Naive B cell (primary cell): ENCODE data around the gene TAF11. TPM values are rescaled to one million over a fixed set of nuclear protein-coding genes. Genes with fewer than 3 reads are reported as not detected.
A peak's percentile ranks its signal among the peaks of the same experiment; 100 is the strongest.
"Not testable (repeated sequence)": the region's sequence is repeated elsewhere in the genome, so short reads cannot be mapped to it uniquely, and the experiment has no call there.

Experiments
- ATAC-seq, 2 donors: fragments of 150-1000 bp; cut with Tn5 transposase; 2 replicates each; pipeline ENCODE4 v1.10.0; 2021; ENCODE audit warnings: low read depth in 2 of 2, mild to moderate bottlenecking in 2 of 2, moderate library complexity in 2 of 2
- DNase-seq: peaks from one replicate; pipeline ENCODE4 v3.0.0; 2022
- H3K27ac Mint-ChIP-seq, 6 donors: one replicate each; pipeline ENCODE4 v1.8.0; 2020 to 2022; ENCODE audit warnings: mild to moderate bottlenecking in 6 of 6, mixed read lengths in 6 of 6, moderate library complexity in 5 of 6, inconsistent platforms in 2 of 6
- H3K27me3 Mint-ChIP-seq, 3 donors: one replicate each; pipeline ENCODE4 v1.8.0; 2021 to 2022; ENCODE audit warnings: mixed read lengths in 3 of 3, mild to moderate bottlenecking in 1 of 3
- H3K36me3 Mint-ChIP-seq, 2 donors: one replicate each; pipeline ENCODE4 v1.8.0; 2020 to 2022; ENCODE audit warnings: mixed read lengths in 2 of 2, inconsistent platforms in 1 of 2, mild to moderate bottlenecking in 1 of 2
- H3K4me1 Mint-ChIP-seq, 3 donors: one replicate each; pipeline ENCODE4 v1.8.0; 2020 to 2022; ENCODE audit warnings: mixed read lengths in 3 of 3, inconsistent platforms in 1 of 3, mild to moderate bottlenecking in 1 of 3, moderate library complexity in 1 of 3
- H3K4me3 Mint-ChIP-seq, 8 donors: one replicate each; pipeline ENCODE4 v1.8.0; 2020 to 2022; ENCODE audit warnings: mild to moderate bottlenecking in 8 of 8, mixed read lengths in 8 of 8, moderate library complexity in 8 of 8, inconsistent platforms in 2 of 8
- H3K9me3 Mint-ChIP-seq, 7 donors: one replicate each; pipeline ENCODE4 v1.8.0; 2020 to 2022; ENCODE audit warnings: mixed read lengths in 7 of 7, mild to moderate bottlenecking in 5 of 7, inconsistent platforms in 2 of 7, moderate library complexity in 1 of 7
- polyA plus RNA-seq, 6 donors: library from polyadenylated mRNA; unstranded; fragments of 300-500 nt; fragmentation: Illumina TruSeq; gene quantifications; one replicate each; pipeline ENCODE4 v1.2.3, GENCODE V29; 2021; ENCODE audit warnings: low read depth in 6 of 6

TAF11 gene
- polyA plus RNA-seq, 6 donors from 2014 or later, result 10.8 to 32.1 (median 20.4) TPM

DNA sequence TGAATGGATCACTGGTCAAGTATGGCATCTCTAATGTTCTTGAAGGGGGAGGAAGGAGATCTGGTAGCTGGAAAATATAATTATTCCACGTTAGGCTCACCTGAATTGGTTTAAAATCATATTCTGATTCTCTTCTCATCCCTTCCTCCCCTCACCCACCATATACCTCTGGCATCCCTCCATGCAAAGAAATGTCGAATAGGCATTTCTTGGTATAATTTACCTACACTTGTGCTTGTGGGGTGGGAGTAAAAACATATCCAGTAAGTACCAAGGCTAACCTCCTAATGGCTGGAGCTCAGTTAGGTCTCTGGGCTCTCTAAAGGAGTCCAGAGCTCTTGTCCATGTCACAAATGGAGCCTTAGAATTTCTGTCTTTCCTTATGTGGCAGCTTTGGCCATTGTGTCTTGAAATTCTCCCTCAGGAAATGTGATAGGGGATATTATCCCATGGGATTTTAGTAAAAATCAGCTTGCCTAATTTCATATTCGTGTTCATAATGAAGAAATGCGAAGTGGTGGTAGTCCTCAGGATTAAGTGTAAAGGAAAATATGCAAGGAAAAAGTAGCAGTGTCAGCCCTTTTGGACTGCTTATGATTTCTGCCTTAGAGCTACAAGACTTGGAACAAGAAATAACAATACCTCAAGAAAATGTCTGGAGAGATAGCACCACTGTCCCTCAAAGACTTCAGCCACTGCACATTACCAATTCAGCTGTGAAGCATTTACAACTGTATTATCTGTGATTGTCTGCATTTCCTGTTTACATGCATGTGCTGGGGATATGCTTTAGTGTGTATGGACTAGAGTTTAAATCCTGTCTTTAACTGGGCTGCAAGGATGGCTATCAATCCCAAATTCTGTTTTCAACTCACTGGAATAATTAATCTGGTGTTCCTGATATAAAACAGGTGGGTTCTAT, 12.3 kb downstream of the TAF11 start:
- Mint-ChIP-seq H3K36me3 (peaks cover 8 to 18% of the 10 kb centered on the region in 2 donors), H3K27me3 (no peaks in the 10 kb centered on the region), H3K4me3 (no peak overlapping the region), H3K4me1 (no peaks in the 10 kb centered on the region), H3K9me3 (no peaks in the 10 kb centered on the region), H3K27ac (peak overlapping the region in 1 of 6 donors; percentile 9)
- no peak for DNase-seq
- ATAC-seq, result no peak

- no peaks in the 10 kb centered on the region for H3K4me1 Mint-ChIP-seq
- no peak overlapping the region for H3K4me3 Mint-ChIP-seq
- H3K9me3 Mint-ChIP-seq, result no peaks in the 10 kb centered on the region
- no peak for ATAC-seq
- H3K27ac Mint-ChIP-seq, result peak overlapping the region in 3 of 6 donors; percentile 42 to 49 (median 47)
- H3K27me3 Mint-ChIP-seq, result no peaks in the 10 kb centered on the region
- no peak for DNase-seq
- H3K36me3 Mint-ChIP-seq, result peaks cover 0 to 14% of the 10 kb centered on the region in 2 donors
These were observed 15.5 kb downstream of the TAF11 start for GRCh38 chr6:34872332-34872731.

- H3K27ac Mint-ChIP-seq, result peak overlapping the region in 2 of 6 donors; percentile 42 to 49
- no peaks in the 10 kb centered on the region for H3K4me1 Mint-ChIP-seq
- no peaks in the 10 kb centered on the region for H3K27me3 Mint-ChIP-seq
- peak overlapping the region in 1 of 8 donors; percentile 47 for H3K4me3 Mint-ChIP-seq
- ATAC-seq (no peak), DNase-seq (no peak)
- peaks cover 0 to 9% of the 10 kb centered on the region in 2 donors for H3K36me3 Mint-ChIP-seq
- no peaks in the 10 kb centered on the region for H3K9me3 Mint-ChIP-seq
These were observed 16.0 kb downstream of the TAF11 start for GRCh38 chr6:34871853-34872252.

- DNase-seq, result no peak
- no peak for ATAC-seq
- H3K4me1 Mint-ChIP-seq, result no peaks in the 10 kb centered on the region
- H3K36me3 Mint-ChIP-seq, result peaks cover 0 to 16% of the 10 kb centered on the region in 2 donors
- H3K9me3 Mint-ChIP-seq, result no peaks in the 10 kb centered on the region
- no peaks in the 10 kb centered on the region for H3K27me3 Mint-ChIP-seq
- H3K4me3 Mint-ChIP-seq, result no peak overlapping the region
- no peak overlapping the region for H3K27ac Mint-ChIP-seq
These were observed 20.4 kb downstream of the TAF11 start for GRCh38 chr6:34867484-34867883.

DNA sequence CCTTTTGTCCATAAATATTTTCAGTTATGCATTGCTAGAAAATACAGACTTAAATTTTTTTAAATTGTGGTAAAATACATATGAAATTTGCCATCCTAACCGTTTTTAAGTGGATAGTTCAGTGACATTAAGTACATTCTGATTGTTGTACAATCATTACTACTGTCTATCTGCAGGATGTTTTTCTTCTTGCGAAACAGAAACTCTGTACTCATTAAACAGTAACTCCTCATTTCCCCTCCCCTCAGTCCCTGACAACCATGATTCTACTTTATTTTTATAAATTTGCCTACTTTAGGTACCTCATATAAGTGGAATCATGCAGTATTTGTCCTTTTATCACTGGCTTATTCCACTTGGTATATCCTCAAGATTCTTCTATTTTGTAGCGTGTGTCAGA, 21.3 kb downstream of the TAF11 start:
- Mint-ChIP-seq H3K27me3 (no peaks in the 10 kb centered on the region), H3K9me3 (no peaks in the 10 kb centered on the region), H3K4me1 (no peaks in the 10 kb centered on the region), H3K4me3 (no peak overlapping the region), H3K36me3 (peaks cover 0 to 16% of the 10 kb centered on the region in 2 donors), H3K27ac (peak overlapping the region in 1 of 6 donors; percentile 63)
- DNase-seq (no peak), ATAC-seq (no peak)

DNA sequence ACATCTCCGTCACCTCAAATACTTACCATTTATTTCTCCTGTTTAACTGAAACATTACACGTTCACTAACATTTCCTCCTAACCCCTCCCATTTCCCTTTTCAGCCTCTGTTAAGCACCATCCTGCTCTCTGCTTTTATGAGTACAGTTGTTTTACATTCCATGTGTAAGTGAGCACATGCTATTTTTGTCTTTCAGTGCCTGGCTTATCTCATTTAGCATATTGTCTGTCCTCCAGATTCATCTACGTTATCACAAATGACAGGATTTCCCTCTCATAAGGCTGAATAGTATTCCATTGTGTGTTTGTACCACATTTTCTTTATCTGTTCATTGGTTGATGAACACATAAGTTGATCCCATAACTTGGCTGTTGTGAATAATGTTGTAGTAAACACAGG, 22.7 kb downstream of the TAF11 start:
- Mint-ChIP-seq H3K27ac (no peak overlapping the region), H3K9me3 (no peaks in the 10 kb centered on the region), H3K27me3 (no peaks in the 10 kb centered on the region), H3K4me3 (no peak overlapping the region), H3K4me1 (no peaks in the 10 kb centered on the region), H3K36me3 (peaks cover 0 to 12% of the 10 kb centered on the region in 2 donors)
- no peak for DNase-seq
- no peak for ATAC-seq

GRCh38 chr6:34864007-34864406, 23.8 kb downstream of the TAF11 start:
- no peaks in the 10 kb centered on the region for H3K9me3 Mint-ChIP-seq
- DNase-seq (no peak), ATAC-seq (no peak)
- H3K4me3 Mint-ChIP-seq, result peak overlapping the region in 1 of 8 donors; percentile 22
- H3K27me3 Mint-ChIP-seq, result no peaks in the 10 kb centered on the region
- H3K36me3 Mint-ChIP-seq, result peaks cover 11 to 16% of the 10 kb centered on the region in 2 donors
- no peaks in the 10 kb centered on the region for H3K4me1 Mint-ChIP-seq
- peak overlapping the region in 1 of 6 donors; percentile 22 for H3K27ac Mint-ChIP-seq

GRCh38 chr6:34860776-34861175, 27.1 kb downstream of the TAF11 start:
- Mint-ChIP-seq H3K27ac (peak overlapping the region in 1 of 6 donors; percentile 83), H3K4me3 (no peak overlapping the region), H3K4me1 (no peaks in the 10 kb centered on the region), H3K9me3 (no peaks in the 10 kb centered on the region), H3K27me3 (no peaks in the 10 kb centered on the region), H3K36me3 (peaks cover 43 to 46% of the 10 kb centered on the region in 2 donors)
- no peak for ATAC-seq
- no peak for DNase-seq

DNA sequence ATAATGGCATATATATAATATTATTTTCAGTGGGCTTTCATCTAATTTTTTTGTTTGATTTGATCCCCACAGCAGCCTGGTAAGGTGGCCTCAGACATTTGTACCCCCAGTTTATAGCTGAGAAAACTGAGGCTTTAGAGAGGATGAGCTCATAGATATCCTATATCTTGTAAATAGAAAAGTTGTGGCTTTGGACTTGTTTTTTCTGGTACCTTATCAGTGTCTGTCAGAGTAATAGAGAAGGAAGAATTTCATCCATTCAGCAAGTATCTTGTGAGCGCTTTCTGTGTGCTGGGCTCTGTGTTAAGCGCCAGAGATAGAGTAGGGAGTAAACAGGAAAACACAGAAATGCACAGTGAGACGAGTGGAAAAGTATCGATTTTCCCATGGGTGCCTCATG, 27.9 kb downstream of the TAF11 start:
- H3K9me3 Mint-ChIP-seq, result no peaks in the 10 kb centered on the region
- ATAC-seq (no peak), DNase-seq (no peak)
- no peaks in the 10 kb centered on the region for H3K27me3 Mint-ChIP-seq
- H3K4me3 Mint-ChIP-seq, result no peak overlapping the region
- peaks cover 44 to 46% of the 10 kb centered on the region in 2 donors for H3K36me3 Mint-ChIP-seq
- no peak overlapping the region for H3K27ac Mint-ChIP-seq
- no peaks in the 10 kb centered on the region for H3K4me1 Mint-ChIP-seq

- Mint-ChIP-seq H3K9me3 (no peaks in the 10 kb centered on the region), H3K27ac (no peak overlapping the region), H3K4me1 (no peaks in the 10 kb centered on the region), H3K4me3 (no peak overlapping the region), H3K36me3 (peaks cover 40 to 44% of the 10 kb centered on the region in 2 donors), H3K27me3 (no peaks in the 10 kb centered on the region)
- DNase-seq (no peak), ATAC-seq (no peak)
These were observed 29.2 kb downstream of the TAF11 start for GRCh38 chr6:34858681-34859080.

- H3K27ac Mint-ChIP-seq, result peak overlapping the region in 1 of 6 donors; percentile 30
- H3K4me1 Mint-ChIP-seq, result no peaks in the 10 kb centered on the region
- ATAC-seq, result no peak
- peaks cover 44 to 49% of the 10 kb centered on the region in 2 donors for H3K36me3 Mint-ChIP-seq
- H3K4me3 Mint-ChIP-seq, result no peak overlapping the region
- H3K9me3 Mint-ChIP-seq, result no peaks in the 10 kb centered on the region
- DNase-seq, result no peak
- no peaks in the 10 kb centered on the region for H3K27me3 Mint-ChIP-seq
These were observed 32.4 kb downstream of the TAF11 start for GRCh38 chr6:34855463-34855862.

DNA sequence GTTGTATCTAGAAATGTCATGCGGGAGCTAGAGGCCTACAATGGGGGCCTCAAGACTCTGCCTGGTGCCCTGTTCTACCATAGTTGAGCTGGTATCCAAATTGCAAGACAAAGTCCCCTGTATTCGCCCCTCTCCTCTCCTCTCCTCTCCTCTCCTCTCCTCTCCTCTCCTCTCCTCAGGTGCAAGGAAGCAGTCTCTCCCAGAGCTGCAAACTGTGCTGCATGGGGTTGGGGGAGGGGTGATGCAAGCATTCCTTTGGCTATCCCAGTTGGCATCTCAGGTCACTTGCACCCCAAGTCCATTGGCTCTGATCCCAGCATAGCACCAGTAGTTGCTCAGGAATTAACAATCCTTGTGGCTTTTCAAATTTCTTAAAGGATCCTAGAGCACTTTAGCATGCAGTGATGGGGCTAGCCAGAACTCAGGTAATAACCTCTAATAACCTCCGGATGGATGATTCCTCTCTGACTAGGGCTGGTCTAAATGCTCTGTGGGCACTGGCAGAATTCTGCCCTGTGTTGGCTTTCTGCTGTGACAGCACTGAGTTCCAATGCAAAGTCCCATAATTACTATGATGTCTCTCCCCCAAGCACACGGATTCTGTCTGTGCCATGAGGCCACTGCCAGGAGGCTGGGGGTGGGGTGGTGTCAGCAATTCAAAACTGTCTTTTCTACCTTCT, 35.3 kb downstream of the TAF11 start:
- Mint-ChIP-seq H3K9me3 (no peaks in the 10 kb centered on the region), H3K4me1 (peaks cover 0 to 5% (median 0%) of the 10 kb centered on the region in 3 donors), H3K36me3 (peaks cover 19 to 28% of the 10 kb centered on the region in 2 donors), H3K27ac (no peak overlapping the region), H3K4me3 (no peak overlapping the region), H3K27me3 (no peaks in the 10 kb centered on the region)
- DNase-seq (no peak), ATAC-seq (no peak)

DNA sequence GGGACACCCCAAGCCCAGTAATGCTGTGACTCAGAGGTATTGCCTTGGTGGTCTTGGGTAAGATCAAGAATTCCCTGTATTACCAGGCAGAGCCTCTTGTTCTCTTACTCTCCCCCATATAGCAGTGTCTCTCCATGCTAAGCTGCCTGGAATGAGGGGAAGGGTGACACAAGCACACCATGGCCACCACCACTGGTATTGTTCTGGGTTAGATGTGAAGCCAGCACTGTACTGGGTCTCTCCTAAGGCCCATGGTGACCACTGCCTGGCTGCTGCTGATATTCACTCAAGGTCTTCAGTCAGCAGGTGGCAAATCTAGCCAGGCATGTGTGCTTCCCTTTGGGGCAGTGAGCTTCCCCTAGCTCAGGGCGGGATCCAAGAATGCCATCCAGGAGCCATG, 36.5 kb downstream of the TAF11 start:
- no peak overlapping the region for H3K27ac Mint-ChIP-seq
- H3K27me3 Mint-ChIP-seq, result no peaks in the 10 kb centered on the region
- H3K4me1 Mint-ChIP-seq, result peaks cover 0 to 5% (median 0%) of the 10 kb centered on the region in 3 donors
- peaks cover 7 to 25% of the 10 kb centered on the region in 2 donors for H3K36me3 Mint-ChIP-seq
- no peak for ATAC-seq
- no peaks in the 10 kb centered on the region for H3K9me3 Mint-ChIP-seq
- H3K4me3 Mint-ChIP-seq, result no peak overlapping the region
- no peak for DNase-seq

- H3K27ac Mint-ChIP-seq, DNase-seq, ATAC-seq, H3K4me1 Mint-ChIP-seq, H3K4me3 Mint-ChIP-seq, H3K9me3 Mint-ChIP-seq, H3K27me3 Mint-ChIP-seq: not testable (repeated sequence)
- peaks cover 0 to 15% of the 10 kb centered on the region in 2 donors for H3K36me3 Mint-ChIP-seq
These were observed 38.8 kb downstream of the TAF11 start for GRCh38 chr6:34849066-34849465.
